ENCODE measurements around the gene ARPC5L.

The ARPC5L gene

GRCh38 chr9:124868511-124869465, 6.9 kb downstream of the ARPC5L start:
- DNase-seq (ENCODE audit: low read depth in 3 of 3) = peak; percentile 82 to 91 (median 89)

- DNase-seq (ENCODE audit: low read depth in 3 of 3) = peak in 2 of 3 experiments; percentile 33
These were observed 7.6 kb downstream of the ARPC5L start for GRCh38 chr9:124869466-124869985.

- peak; percentile 74 to 93 (median 77) for DNase-seq (ENCODE audit: low read depth in 3 of 3)
These were observed 8.1 kb downstream of the ARPC5L start for GRCh38 chr9:124869986-124870560.

- no peak for DNase-seq (ENCODE audit: low read depth in 3 of 3)
These were observed 8.8 kb downstream of the ARPC5L start for GRCh38 chr9:124870723-124871122.

GRCh38 chr9:124871156-124871561, 9.2 kb downstream of the ARPC5L start:
- no peak for DNase-seq (ENCODE audit: low read depth in 3 of 3)

GRCh38 chr9:124873664-124874063, 11.7 kb downstream of the ARPC5L start:
- DNase-seq (ENCODE audit: low read depth in 3 of 3) = no peak

- no peak for DNase-seq (ENCODE audit: low read depth in 3 of 3)
These were observed 13.6 kb downstream of the ARPC5L start for GRCh38 chr9:124875501-124875900.

- DNase-seq (ENCODE audit: low read depth in 3 of 3) = no peak
These were observed 15.3 kb downstream of the ARPC5L start for GRCh38 chr9:124877021-124877782.

- DNase-seq (ENCODE audit: low read depth in 3 of 3) = no peak
These were observed 16.1 kb downstream of the ARPC5L start for GRCh38 chr9:124878021-124878420.

- DNase-seq (ENCODE audit: low read depth in 3 of 3) = no peak
These were observed 16.6 kb downstream of the ARPC5L start for GRCh38 chr9:124878518-124878917.

GRCh38 chr9:124879226-124879625, 17.3 kb downstream of the ARPC5L start:
- DNase-seq (ENCODE audit: low read depth in 3 of 3) = no peak

GRCh38 chr9:124880501-124880900, 18.6 kb downstream of the ARPC5L start:
- DNase-seq (ENCODE audit: low read depth in 3 of 3) = no peak

GRCh38 chr9:124881138-124881743, 19.3 kb downstream of the ARPC5L start:
- DNase-seq (ENCODE audit: low read depth in 3 of 3) = no peak

GRCh38 chr9:124882231-124882630, 20.3 kb downstream of the ARPC5L start:
- no peak for DNase-seq (ENCODE audit: low read depth in 3 of 3)

- DNase-seq (ENCODE audit: low read depth in 3 of 3) = no peak
These were observed 22.4 kb downstream of the ARPC5L start for GRCh38 chr9:124884376-124884775.

GRCh38 chr9:124885551-124885950, 23.6 kb downstream of the ARPC5L start:
- DNase-seq (ENCODE audit: low read depth in 3 of 3) = no peak

- DNase-seq (ENCODE audit: low read depth in 3 of 3) = no peak
These were observed 24.5 kb downstream of the ARPC5L start for GRCh38 chr9:124886461-124886860.

- no peak for DNase-seq (ENCODE audit: low read depth in 3 of 3)
These were observed 25.0 kb downstream of the ARPC5L start for GRCh38 chr9:124886866-124887492.

- DNase-seq (ENCODE audit: low read depth in 3 of 3) = no peak
These were observed 25.9 kb downstream of the ARPC5L start for GRCh38 chr9:124887832-124888231.

GRCh38 chr9:124889006-124889405, 27.1 kb downstream of the ARPC5L start:
- DNase-seq (ENCODE audit: low read depth in 3 of 3) = no peak

GRCh38 chr9:124890179-124890578, 28.2 kb downstream of the ARPC5L start:
- DNase-seq (ENCODE audit: low read depth in 3 of 3) = no peak

Measured in stimulated activated CD4-positive, alpha-beta T cell treated with anti-CD3 and anti-CD28 coated beads, TNF-alpha, amount 100 ng/mL, for 24 hours (primary cell).